ENCODE results near the gene APOB. TPM values are rescaled to one million over a fixed set of nuclear protein-coding genes. Genes with fewer than 3 reads are reported as not detected.

APOB gene
- total RNA-seq, 6 experiments from 2014 or later, result not detected

DNA sequence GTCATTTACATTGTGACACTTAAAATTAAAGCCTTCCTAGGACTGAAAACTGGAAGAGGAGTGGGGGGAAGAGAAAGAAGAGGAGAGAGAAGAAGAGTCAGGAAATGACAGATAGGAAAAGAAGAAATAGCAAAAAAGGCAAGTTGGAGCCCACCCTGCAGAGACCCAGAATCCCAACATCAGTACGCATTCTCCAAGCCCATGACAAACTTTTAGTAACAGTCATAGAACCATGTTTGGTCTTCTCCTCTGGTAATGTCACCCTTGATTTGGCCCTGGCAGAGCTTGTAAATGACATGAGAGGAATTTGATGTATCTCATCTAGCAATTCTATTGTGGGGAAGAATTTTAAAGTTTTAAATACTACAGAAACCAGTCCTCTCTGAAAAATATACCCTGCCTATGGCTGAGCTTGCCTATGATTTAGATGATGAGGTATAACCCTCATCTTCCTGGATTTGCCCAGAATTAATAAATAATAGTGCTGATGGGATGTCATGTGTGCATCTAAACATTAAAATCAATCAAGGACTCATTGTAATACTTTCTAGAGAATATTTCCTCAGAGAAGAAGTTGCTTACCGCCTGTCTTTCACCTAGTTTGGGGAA is 40.2 kb downstream of the APOB start:
- no peaks in the 10 kb centered on the region; the same call in 1 of the 2 replicates for H3K27me3 Mint-ChIP-seq (ENCODE audit: insufficient read depth)
- no peak overlapping the region for H3K27ac Mint-ChIP-seq

DNA sequence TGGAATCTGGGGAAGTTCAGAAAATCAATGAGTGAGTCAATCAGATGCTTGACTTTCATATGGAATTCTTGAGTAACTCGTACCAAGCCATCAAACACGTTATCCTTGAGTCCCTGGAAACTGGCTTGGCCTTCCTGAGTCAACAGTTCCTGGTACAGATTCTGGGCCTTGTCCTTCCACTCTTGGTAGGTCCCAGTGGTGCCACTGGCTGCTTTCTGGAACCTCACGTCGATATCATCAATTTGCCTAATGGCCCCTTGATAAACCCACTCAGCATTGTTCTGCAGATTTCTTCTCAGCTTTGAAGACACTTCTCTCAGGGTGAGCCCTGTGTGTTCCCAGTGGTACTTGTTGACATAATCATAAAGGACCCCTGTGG is 41.1 kb downstream of the APOB start:
- peaks cover 18% of the 10 kb centered on the region for H3K9me3 Mint-ChIP-seq
- no peaks in the 10 kb centered on the region for H3K36me3 Mint-ChIP-seq (ENCODE audit: low read depth)
- TF ChIP-seq, protein P1, sequence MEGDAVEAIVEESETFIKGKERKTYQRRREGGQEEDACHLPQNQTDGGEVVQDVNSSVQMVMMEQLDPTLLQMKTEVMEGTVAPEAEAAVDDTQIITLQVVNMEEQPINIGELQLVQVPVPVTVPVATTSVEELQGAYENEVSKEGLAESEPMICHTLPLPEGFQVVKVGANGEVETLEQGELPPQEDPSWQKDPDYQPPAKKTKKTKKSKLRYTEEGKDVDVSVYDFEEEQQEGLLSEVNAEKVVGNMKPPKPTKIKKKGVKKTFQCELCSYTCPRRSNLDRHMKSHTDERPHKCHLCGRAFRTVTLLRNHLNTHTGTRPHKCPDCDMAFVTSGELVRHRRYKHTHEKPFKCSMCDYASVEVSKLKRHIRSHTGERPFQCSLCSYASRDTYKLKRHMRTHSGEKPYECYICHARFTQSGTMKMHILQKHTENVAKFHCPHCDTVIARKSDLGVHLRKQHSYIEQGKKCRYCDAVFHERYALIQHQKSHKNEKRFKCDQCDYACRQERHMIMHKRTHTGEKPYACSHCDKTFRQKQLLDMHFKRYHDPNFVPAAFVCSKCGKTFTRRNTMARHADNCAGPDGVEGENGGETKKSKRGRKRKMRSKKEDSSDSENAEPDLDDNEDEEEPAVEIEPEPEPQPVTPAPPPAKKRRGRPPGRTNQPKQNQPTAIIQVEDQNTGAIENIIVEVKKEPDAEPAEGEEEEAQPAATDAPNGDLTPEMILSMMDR (IDR thresholded peaks at IDR 0.05), result no peak
- H3K4me3 Mint-ChIP-seq, result no peak overlapping the region
- no peaks in the 10 kb centered on the region for H3K4me1 Mint-ChIP-seq (ENCODE audit: low read depth)
- H3K27ac Mint-ChIP-seq, result no peak overlapping the region
- no peak for DNase-seq
- H3K27me3 Mint-ChIP-seq (ENCODE audit: insufficient read depth), result no peaks in the 10 kb centered on the region; the same call in 1 of the 2 replicates

More for the DNA sequence above, 40.2 kb downstream of the APOB start:
- Mint-ChIP-seq H3K36me3 (ENCODE audit: low read depth) (no peaks in the 10 kb centered on the region), H3K4me3 (no peak overlapping the region), H3K9me3 (peaks cover 24% of the 10 kb centered on the region), H3K4me1 (ENCODE audit: low read depth) (no peaks in the 10 kb centered on the region)
- DNase-seq, result no peak
- TF ChIP-seq, protein P1 (IDR thresholded peaks at IDR 0.05), result no peak

DNA sequence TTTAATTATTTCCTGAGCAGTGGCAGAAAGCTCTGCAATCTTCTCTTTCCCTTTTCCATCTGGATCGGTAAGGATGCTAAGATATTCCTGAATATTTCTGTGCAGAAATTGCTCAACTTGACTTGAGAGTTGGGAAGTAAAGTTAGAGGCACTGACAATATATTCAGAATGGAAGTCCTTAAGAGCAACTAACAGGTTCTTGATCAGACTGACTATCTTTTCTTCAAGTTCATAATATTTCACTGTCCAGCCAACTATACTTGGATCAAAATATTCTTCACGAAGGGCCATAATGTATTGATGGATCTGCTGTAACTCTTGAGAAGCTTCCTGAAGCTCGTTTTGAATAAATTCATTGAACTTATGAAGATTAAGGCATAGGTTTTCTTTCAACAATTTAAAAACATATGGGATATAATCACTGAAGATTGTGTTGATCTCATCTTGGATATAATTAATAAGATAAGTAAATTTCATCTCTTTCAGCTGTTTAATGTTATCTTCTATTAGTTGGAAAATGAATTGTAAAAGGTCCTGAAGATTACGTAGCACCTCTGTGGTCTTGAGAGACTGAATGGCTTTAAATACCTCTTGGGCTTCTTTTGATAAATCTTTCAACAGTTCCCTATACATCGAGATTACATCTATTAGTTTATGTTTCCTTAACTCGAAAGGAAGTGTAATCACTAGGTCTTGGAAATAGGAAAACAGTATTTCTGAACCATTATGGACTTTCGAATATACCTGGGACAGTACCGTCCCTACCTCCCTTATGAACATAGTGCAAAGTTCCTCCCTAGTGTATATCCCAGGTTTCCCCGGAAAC is 41.7 kb downstream of the APOB start:
- TF ChIP-seq, protein P1 (IDR thresholded peaks at IDR 0.05), result no peak
- no peak for DNase-seq
- Mint-ChIP-seq H3K27ac (no peak overlapping the region), H3K4me1 (ENCODE audit: low read depth) (no peaks in the 10 kb centered on the region), H3K36me3 (ENCODE audit: low read depth) (no peaks in the 10 kb centered on the region), H3K27me3 (ENCODE audit: insufficient read depth) (no peaks in the 10 kb centered on the region; the same call in 1 of the 2 replicates), H3K4me3 (no peak overlapping the region), H3K9me3 (peaks cover 18% of the 10 kb centered on the region)

DNA sequence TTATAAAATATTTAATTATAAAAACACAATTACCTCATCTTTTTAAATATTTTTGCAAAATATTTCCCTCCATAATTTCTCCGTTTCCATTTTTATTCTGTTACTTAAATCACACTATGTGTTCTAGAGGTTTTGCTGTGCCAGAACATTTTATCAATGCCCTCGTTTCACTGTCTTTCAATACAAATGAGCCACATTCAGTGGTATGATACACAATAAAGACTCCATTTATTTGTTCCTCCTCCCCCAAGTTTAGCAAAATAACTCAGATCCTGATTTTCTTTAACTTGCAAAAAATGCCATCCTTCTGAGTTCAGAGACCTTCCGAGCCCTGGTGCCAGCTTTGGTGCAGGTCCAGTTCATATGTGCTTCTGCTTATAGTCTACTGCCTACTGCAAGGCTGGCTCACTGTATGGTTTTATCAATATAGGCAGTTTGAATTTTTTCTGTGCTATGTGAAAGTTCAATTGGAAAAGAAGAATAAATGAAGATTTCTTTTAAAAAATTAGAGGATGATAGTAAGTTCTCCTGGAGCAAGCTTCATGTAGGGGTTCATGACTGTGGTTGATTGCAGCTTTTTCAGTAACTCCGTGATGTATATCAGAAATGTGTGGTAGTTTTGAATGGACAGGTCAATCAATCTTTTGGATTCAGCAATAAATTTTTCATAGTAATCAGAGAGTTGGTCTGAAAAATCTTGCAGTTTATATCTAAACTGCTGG is 42.5 kb downstream of the APOB start:
- H3K4me3 Mint-ChIP-seq, result no peak overlapping the region
- no peak for DNase-seq
- no peaks in the 10 kb centered on the region; the same call in 1 of the 2 replicates for H3K27me3 Mint-ChIP-seq (ENCODE audit: insufficient read depth)
- no peaks in the 10 kb centered on the region for H3K36me3 Mint-ChIP-seq (ENCODE audit: low read depth)
- H3K9me3 Mint-ChIP-seq, result peaks cover 12% of the 10 kb centered on the region; the same call in 1 of the 2 replicates
- no peak overlapping the region for H3K27ac Mint-ChIP-seq
- H3K4me1 Mint-ChIP-seq (ENCODE audit: low read depth), result no peaks in the 10 kb centered on the region
- TF ChIP-seq, protein P1 (IDR thresholded peaks at IDR 0.05), result no peak

DNA sequence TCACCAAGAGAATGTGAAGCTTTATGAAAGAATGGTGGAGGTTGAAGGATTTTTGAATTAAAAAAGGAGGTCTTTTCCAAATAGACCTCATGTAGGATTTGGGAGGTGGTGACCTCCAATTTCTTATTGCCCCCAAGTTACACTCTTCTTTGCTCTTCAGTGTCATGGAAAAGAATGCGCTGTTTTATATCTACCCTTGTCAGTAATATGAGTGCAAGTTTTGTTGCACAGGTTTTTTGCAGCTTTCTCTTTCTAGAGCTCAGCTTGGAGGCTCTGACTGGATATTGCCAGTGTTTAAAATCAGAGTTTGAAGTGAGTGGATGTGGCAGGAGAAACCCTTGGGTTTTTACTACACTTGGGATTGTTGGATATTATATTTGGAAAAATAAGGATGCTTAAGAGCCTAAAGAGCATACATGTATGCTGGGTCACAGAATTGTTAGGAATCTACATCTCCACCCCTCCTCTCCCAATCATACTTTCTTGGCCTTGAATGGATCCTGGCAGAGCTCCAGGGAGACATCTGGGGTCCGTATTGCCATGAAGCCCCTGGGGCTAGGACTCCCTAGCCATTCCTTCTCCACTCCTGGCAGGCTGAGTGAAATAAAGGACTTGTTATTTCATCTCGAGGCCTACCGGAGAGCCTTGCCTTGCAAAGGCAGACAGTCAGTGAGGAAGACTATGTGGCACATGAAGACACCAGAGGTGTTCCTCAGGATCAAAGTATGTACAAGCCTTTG is 43.8 kb downstream of the APOB start:
- H3K27ac Mint-ChIP-seq, result no peak overlapping the region
- no peaks in the 10 kb centered on the region; the same call in 1 of the 2 replicates for H3K27me3 Mint-ChIP-seq (ENCODE audit: insufficient read depth)
- no peak overlapping the region for H3K4me3 Mint-ChIP-seq
- no peaks in the 10 kb centered on the region for H3K36me3 Mint-ChIP-seq (ENCODE audit: low read depth)
- H3K9me3 Mint-ChIP-seq, result peaks cover 12% of the 10 kb centered on the region; the same call in 1 of the 2 replicates
- no peak for DNase-seq
- no peaks in the 10 kb centered on the region for H3K4me1 Mint-ChIP-seq (ENCODE audit: low read depth)
- TF ChIP-seq, protein P1 (IDR thresholded peaks at IDR 0.05), result no peak
